Neural cell (in vitro differentiated cells): ENCODE measurements around the gene HNRNPLL. TPM values are rescaled to one million over a fixed set of nuclear protein-coding genes. Genes with fewer than 3 reads are reported as not detected.

Source experiments
- H2AFZ ChIP-seq: fragments of 200-600, 300-800 bp; sonication (generic), shearing (Covaris generic); 2 replicates; pipeline ENCODE4 v1.6.0; 2014; ENCODE audit warnings: low read depth, mild to moderate bottlenecking, antibody characterized with exemption, low read length, moderate library complexity
- H3F3A ChIP-seq: fragments of 200-600 bp; shearing (Covaris generic); 2 replicates; pipeline ENCODE4 v1.6.1; 2016; ENCODE audit warnings: mild to moderate bottlenecking, moderate library complexity, mixed read lengths, antibody characterized with exemption, low read length; ENCODE audit not compliant: insufficient read depth, poor library complexity, severe bottlenecking
- H3K27ac ChIP-seq: fragments of 200-600, 300-800 bp; sonication (generic), shearing (Covaris generic); 2 replicates; pipeline ENCODE4 v1.5.1; 2014; ENCODE audit warnings: mild to moderate bottlenecking, low read length, moderate library complexity
- H3K27me3 ChIP-seq: fragments of 300-800, 200-600 bp; sonication (generic), shearing (Covaris generic); 2 replicates; pipeline ENCODE4 v1.6.0; 2014; ENCODE audit warnings: mild to moderate bottlenecking, low read depth, low read length, moderate library complexity; ENCODE audit not compliant: insufficient read depth
- H3K36me3 ChIP-seq: fragments of 300-800, 200-600 bp; sonication (generic), shearing (Covaris generic); 2 replicates; pipeline ENCODE4 v1.5.1; 2014; ENCODE audit warnings: mild to moderate bottlenecking, antibody characterized with exemption, low read length, moderate library complexity; ENCODE audit not compliant: insufficient read depth
- H3K4me2 ChIP-seq: fragments of 300-800, 200-600 bp; sonication (generic), shearing (Covaris generic); 2 replicates; pipeline ENCODE4 v1.6.0; 2014; ENCODE audit warnings: mild to moderate bottlenecking, low read length
- H3K4me3 ChIP-seq: fragments of 300-800, 200-600 bp; sonication (generic), shearing (Covaris generic); 2 replicates; pipeline ENCODE4 v1.5.1; 2014; ENCODE audit warnings: mild to moderate bottlenecking, low read length, moderate library complexity
- H3K79me2 ChIP-seq: fragments of 200-600 bp; shearing (Covaris generic); replicated peaks from 2 replicates; pipeline ENCODE4 v1.6.0; 2014; ENCODE audit warnings: mild to moderate bottlenecking, low read length, moderate library complexity; ENCODE audit not compliant: insufficient read depth
- H3K9ac ChIP-seq: fragments of 300-800, 200-600 bp; sonication (generic), shearing (Covaris generic); 2 replicates; pipeline ENCODE4 v1.6.1; 2016; ENCODE audit warnings: mild to moderate bottlenecking, low read length, mixed read lengths
- H3K9me2 ChIP-seq: fragments of 200-600 bp; shearing (Covaris generic); 2 replicates; pipeline ENCODE4 v1.6.1; 2016; ENCODE audit warnings: mild to moderate bottlenecking, low read length, mixed read lengths; ENCODE audit not compliant: insufficient read depth
- H3K9me3 ChIP-seq: fragments of 200-600, 300-800 bp; sonication (generic), shearing (Covaris generic); 2 replicates; pipeline ENCODE4 v1.6.1; 2016; ENCODE audit warnings: mild to moderate bottlenecking, mixed run types, low read length, moderate library complexity, mixed read lengths
- H4K20me1 ChIP-seq: fragments of 200-600 bp; shearing (Covaris generic); 2 replicates; pipeline ENCODE4 v1.6.1; 2016; ENCODE audit warnings: mild to moderate bottlenecking, mixed run types; ENCODE audit not compliant: insufficient read depth
- EP300 ChIP-seq: fragments of 450-650 bp; conservative IDR thresholded peaks from 2 replicates; pipeline ENCODE4 v1.6.1; 2014; ENCODE audit warnings: antibody characterized with exemption, mild to moderate bottlenecking, moderate library complexity; ENCODE audit not compliant: poor library complexity, severe bottlenecking
- EZH2 ChIP-seq: fragments of 200-600, 300-800 bp; shearing (Covaris generic), sonication (generic); IDR thresholded peaks from 2 replicates; pipeline ENCODE4 v1.6.1; 2014; ENCODE audit warnings: antibody characterized with exemption, low read length, borderline replicate concordance, mild to moderate bottlenecking; ENCODE audit not compliant: insufficient read depth, poor library complexity, severe bottlenecking
- MXI1 ChIP-seq: fragments of 450-650 bp; conservative IDR thresholded peaks from 2 replicates; pipeline ENCODE4 v1.6.1; 2014; ENCODE audit warnings: antibody characterized with exemption, mild to moderate bottlenecking; ENCODE audit not compliant: poor library complexity, severe bottlenecking
- POLR2AphosphoS5 ChIP-seq: IDR thresholded peaks from 2 replicates; pipeline ENCODE4 v1.6.1; 2012
- RAD21 ChIP-seq: fragments of 450-650 bp; conservative IDR thresholded peaks from 2 replicates; pipeline ENCODE4 v1.6.1; 2014; ENCODE audit warnings: antibody characterized with exemption, mild to moderate bottlenecking, moderate library complexity
- SMC3 ChIP-seq: fragments of 450-650 bp; conservative IDR thresholded peaks from 2 replicates; pipeline ENCODE4 v1.6.1; 2014; ENCODE audit warnings: antibody characterized with exemption, mild to moderate bottlenecking, moderate library complexity; ENCODE audit not compliant: poor library complexity
- TAF1 ChIP-seq: IDR thresholded peaks from 2 replicates; pipeline ENCODE4 v1.6.1; 2012; ENCODE audit warnings: low read depth
- polyA plus RNA-seq: library from polyadenylated mRNA; depleted of rRNA; stranded (reverse); fragments of >200 nt; gene quantifications from 2 replicates; pipeline ENCODE4 v1.2.3, GENCODE V29; 2014
- TF ChIP-seq, protein P1 (sequence below): fragments of 450-650 bp; IDR thresholded peaks from 2 replicates; pipeline ENCODE4 v1.5.1; 2014; ENCODE audit warnings: antibody characterized with exemption, mild to moderate bottlenecking, moderate library complexity; ENCODE audit not compliant: poor library complexity, severe bottlenecking
- TF ChIP-seq, protein P2 (sequence below): IDR thresholded peaks from 2 replicates; pipeline ENCODE4 v1.6.1; 2012; ENCODE audit warnings: borderline replicate concordance

The HNRNPLL gene
- polyA plus RNA-seq, 1 donor from 2014 or later = 63.5 TPM

GRCh38 chr2:38621018-38621417 is 18.3 kb upstream of the HNRNPLL start:
- TF ChIP-seq EZH2 (no peak), RAD21 (no peak), TAF1 (no peak), SMC3 (no peak), EP300 (no peak), POLR2AphosphoS5 (no peak), MXI1 (no peak)
- TF ChIP-seq, protein P1, sequence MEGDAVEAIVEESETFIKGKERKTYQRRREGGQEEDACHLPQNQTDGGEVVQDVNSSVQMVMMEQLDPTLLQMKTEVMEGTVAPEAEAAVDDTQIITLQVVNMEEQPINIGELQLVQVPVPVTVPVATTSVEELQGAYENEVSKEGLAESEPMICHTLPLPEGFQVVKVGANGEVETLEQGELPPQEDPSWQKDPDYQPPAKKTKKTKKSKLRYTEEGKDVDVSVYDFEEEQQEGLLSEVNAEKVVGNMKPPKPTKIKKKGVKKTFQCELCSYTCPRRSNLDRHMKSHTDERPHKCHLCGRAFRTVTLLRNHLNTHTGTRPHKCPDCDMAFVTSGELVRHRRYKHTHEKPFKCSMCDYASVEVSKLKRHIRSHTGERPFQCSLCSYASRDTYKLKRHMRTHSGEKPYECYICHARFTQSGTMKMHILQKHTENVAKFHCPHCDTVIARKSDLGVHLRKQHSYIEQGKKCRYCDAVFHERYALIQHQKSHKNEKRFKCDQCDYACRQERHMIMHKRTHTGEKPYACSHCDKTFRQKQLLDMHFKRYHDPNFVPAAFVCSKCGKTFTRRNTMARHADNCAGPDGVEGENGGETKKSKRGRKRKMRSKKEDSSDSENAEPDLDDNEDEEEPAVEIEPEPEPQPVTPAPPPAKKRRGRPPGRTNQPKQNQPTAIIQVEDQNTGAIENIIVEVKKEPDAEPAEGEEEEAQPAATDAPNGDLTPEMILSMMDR = no peak
- TF ChIP-seq, protein P2, sequence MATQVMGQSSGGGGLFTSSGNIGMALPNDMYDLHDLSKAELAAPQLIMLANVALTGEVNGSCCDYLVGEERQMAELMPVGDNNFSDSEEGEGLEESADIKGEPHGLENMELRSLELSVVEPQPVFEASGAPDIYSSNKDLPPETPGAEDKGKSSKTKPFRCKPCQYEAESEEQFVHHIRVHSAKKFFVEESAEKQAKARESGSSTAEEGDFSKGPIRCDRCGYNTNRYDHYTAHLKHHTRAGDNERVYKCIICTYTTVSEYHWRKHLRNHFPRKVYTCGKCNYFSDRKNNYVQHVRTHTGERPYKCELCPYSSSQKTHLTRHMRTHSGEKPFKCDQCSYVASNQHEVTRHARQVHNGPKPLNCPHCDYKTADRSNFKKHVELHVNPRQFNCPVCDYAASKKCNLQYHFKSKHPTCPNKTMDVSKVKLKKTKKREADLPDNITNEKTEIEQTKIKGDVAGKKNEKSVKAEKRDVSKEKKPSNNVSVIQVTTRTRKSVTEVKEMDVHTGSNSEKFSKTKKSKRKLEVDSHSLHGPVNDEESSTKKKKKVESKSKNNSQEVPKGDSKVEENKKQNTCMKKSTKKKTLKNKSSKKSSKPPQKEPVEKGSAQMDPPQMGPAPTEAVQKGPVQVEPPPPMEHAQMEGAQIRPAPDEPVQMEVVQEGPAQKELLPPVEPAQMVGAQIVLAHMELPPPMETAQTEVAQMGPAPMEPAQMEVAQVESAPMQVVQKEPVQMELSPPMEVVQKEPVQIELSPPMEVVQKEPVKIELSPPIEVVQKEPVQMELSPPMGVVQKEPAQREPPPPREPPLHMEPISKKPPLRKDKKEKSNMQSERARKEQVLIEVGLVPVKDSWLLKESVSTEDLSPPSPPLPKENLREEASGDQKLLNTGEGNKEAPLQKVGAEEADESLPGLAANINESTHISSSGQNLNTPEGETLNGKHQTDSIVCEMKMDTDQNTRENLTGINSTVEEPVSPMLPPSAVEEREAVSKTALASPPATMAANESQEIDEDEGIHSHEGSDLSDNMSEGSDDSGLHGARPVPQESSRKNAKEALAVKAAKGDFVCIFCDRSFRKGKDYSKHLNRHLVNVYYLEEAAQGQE = no peak
- H3K9me3 ChIP-seq = no peaks in the 10 kb centered on the region
- H3K9me2 ChIP-seq = no peaks in the 10 kb centered on the region
- no peak overlapping the region for H3K9ac ChIP-seq
- H3K27ac ChIP-seq = no peak overlapping the region
- no peak overlapping the region for H2AFZ ChIP-seq
- no peaks in the 10 kb centered on the region for H4K20me1 ChIP-seq
- H3F3A ChIP-seq = no peaks in the 10 kb centered on the region
- H3K79me2 ChIP-seq = no peaks in the 10 kb centered on the region
- no peak overlapping the region for H3K4me2 ChIP-seq
- no peak overlapping the region for H3K4me3 ChIP-seq
- H3K36me3 ChIP-seq = no peaks in the 10 kb centered on the region
- H3K27me3 ChIP-seq = no peaks in the 10 kb centered on the region

DNA sequence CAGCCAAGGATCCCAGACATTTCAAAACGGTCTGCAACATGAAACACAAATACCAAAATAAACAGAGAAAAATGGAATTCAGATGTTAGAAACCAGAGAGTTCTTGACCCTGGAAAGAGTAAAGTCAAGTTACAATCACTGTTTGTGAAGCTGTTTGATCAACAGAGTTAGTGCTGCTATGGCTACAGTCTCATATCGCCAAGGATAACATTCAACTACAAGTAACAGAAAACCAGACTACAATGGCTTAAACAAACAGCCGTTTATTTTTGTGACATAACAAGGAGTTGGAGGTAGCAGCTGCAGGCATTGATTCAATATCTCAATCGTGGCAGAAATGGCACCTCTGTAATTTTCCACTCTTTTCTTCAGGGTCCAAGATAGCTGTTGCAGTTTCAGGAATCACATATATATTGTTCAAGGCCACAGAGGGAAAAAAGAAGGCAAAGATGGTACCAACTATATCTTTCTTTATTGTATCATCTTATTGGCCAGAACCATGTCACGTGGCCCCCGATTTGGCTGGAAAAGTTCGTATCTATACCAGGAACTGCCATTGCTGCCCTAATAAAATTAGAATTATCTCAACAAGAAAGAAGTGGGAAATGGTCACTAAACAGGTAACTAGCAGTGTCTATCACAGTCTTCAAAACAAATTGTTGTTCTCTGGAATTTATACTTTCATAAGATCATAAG is 17.7 kb upstream of the HNRNPLL start:
- H3K27me3 ChIP-seq = no peaks in the 10 kb centered on the region
- H3K4me2 ChIP-seq = no peak overlapping the region
- no peak overlapping the region for H3K9ac ChIP-seq
- H4K20me1 ChIP-seq = no peaks in the 10 kb centered on the region
- H2AFZ ChIP-seq = no peak overlapping the region
- H3K4me3 ChIP-seq = no peak overlapping the region
- no peaks in the 10 kb centered on the region for H3K36me3 ChIP-seq
- H3K9me2 ChIP-seq = no peaks in the 10 kb centered on the region
- no peaks in the 10 kb centered on the region for H3K79me2 ChIP-seq
- TF ChIP-seq EP300 (no peak), MXI1 (no peak)
- no peaks in the 10 kb centered on the region for H3K9me3 ChIP-seq
- H3F3A ChIP-seq = no peaks in the 10 kb centered on the region
- no peak overlapping the region for H3K27ac ChIP-seq
